KMS-11 (cell line): ENCODE data around the gene IL34.

Experiments used
- H2AFZ ChIP-seq: fragments of 200-600 bp; sonication (generic); 2 replicates; pipeline ENCODE4 v1.6.1; 2016; ENCODE audit warnings: antibody characterized with exemption, mixed run types, low read depth
- H3K27ac ChIP-seq: fragments of 200-600 bp; sonication (generic); 2 replicates; pipeline ENCODE4 v1.6.1; 2016; ENCODE audit warnings: mild to moderate bottlenecking, mixed run types
- H3K27me3 ChIP-seq: fragments of 200-600 bp; sonication (generic); 2 replicates; pipeline ENCODE4 v1.6.1; 2017; ENCODE audit warnings: mild to moderate bottlenecking, low read depth, mixed run types, moderate library complexity; ENCODE audit not compliant: insufficient read depth
- H3K36me3 ChIP-seq: fragments of 200-600 bp; sonication (generic); 2 replicates; pipeline ENCODE4 v1.6.1; 2017; ENCODE audit warnings: mild to moderate bottlenecking, mixed run types; ENCODE audit not compliant: insufficient read depth
- H3K4me1 ChIP-seq: fragments of 200-600 bp; sonication (generic); 2 replicates; pipeline ENCODE4 v1.6.1; 2016; ENCODE audit warnings: mild to moderate bottlenecking, low read depth, mixed run types; ENCODE audit not compliant: poor library complexity, severe bottlenecking
- H3K4me2 ChIP-seq: fragments of 200-600 bp; sonication (generic); 2 replicates; pipeline ENCODE4 v1.7.0; 2016; ENCODE audit warnings: mild to moderate bottlenecking, mixed run types
- H3K4me3 ChIP-seq: fragments of 200-600 bp; sonication (generic); IDR thresholded peaks from 2 replicates; pipeline ENCODE4 v1.6.1; 2017; ENCODE audit warnings: low read depth, low read length, mixed read lengths; ENCODE audit not compliant: insufficient read depth
- H3K79me2 ChIP-seq: fragments of 200-600 bp; sonication (generic); 2 replicates; pipeline ENCODE4 v1.6.1; 2016; ENCODE audit warnings: low read depth, mixed run types; ENCODE audit not compliant: insufficient read depth
- H3K9ac ChIP-seq: fragments of 200-600 bp; sonication (generic); 2 replicates; pipeline ENCODE4 v1.6.1; 2016; ENCODE audit warnings: mild to moderate bottlenecking, mixed run types
- H4K20me1 ChIP-seq: fragments of 200-600 bp; sonication (generic); 2 replicates; pipeline ENCODE4 v1.6.1; 2016; ENCODE audit warnings: mild to moderate bottlenecking, mixed run types; ENCODE audit not compliant: insufficient read depth
- TF ChIP-seq, protein P1 (sequence below): fragments of 200-600 bp; sonication (generic); conservative IDR thresholded peaks from 2 replicates; pipeline ENCODE4 v1.6.1; 2017; ENCODE audit warnings: low read depth, mild to moderate bottlenecking, antibody characterized with exemption, low read length, moderate library complexity, mixed read lengths

Gene IL34

DNA sequence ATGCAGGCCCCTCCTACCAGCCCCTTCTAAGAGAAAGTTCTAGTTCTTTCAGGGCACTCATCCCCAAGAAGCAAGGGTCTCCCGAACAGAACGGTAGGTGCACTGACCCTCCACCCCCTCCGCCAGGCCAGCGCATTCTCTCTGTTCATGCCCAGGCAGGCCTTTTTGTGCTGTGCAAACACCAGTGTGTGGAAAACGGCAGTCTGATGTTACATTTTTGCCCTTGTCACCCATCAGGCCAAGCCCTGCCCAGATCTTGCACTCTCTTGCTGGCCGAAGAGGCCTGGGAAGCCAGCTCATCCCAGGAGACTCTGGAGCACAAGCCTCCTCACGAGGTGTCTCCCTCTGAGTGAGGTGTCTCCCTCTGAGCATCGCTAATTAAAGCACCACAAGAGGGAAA, 55.6 kb downstream of the IL34 start:
- Histone ChIP-seq H3K27ac (no peak overlapping the region), H3K36me3 (no peaks in the 10 kb centered on the region), H3K4me1 (no peaks in the 10 kb centered on the region), H3K4me3 (no peak overlapping the region), H3K4me2 (no peak overlapping the region), H4K20me1 (no peaks in the 10 kb centered on the region), H2AFZ (no peak overlapping the region), H3K79me2 (no peaks in the 10 kb centered on the region), H3K27me3 (no peaks in the 10 kb centered on the region), H3K9ac (no peak overlapping the region)
- TF ChIP-seq, protein P1, sequence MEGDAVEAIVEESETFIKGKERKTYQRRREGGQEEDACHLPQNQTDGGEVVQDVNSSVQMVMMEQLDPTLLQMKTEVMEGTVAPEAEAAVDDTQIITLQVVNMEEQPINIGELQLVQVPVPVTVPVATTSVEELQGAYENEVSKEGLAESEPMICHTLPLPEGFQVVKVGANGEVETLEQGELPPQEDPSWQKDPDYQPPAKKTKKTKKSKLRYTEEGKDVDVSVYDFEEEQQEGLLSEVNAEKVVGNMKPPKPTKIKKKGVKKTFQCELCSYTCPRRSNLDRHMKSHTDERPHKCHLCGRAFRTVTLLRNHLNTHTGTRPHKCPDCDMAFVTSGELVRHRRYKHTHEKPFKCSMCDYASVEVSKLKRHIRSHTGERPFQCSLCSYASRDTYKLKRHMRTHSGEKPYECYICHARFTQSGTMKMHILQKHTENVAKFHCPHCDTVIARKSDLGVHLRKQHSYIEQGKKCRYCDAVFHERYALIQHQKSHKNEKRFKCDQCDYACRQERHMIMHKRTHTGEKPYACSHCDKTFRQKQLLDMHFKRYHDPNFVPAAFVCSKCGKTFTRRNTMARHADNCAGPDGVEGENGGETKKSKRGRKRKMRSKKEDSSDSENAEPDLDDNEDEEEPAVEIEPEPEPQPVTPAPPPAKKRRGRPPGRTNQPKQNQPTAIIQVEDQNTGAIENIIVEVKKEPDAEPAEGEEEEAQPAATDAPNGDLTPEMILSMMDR, result no peak

DNA sequence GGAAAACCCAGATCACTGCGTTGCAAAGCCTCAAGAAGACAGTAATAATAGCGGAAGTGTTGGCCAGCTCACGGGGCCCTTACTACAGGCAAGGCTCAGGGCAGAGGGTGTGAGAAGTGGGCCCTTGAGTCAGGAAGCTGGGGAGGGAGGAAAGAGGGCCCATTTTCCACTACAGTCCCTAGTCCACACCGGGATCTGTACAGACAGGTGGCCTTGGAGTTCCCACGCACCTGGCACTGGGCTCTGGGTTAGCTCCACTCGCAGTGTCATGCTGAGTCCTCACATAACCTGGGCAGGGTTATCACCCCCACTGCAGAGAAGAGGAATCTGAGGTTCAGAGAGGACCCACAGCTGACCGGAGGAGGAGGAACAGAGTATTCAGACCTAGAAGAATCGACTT, 56.3 kb downstream of the IL34 start:
- H2AFZ ChIP-seq, result no peak overlapping the region
- TF ChIP-seq, protein P1, result no peak
- no peak overlapping the region for H3K9ac ChIP-seq
- no peaks in the 10 kb centered on the region for H3K4me1 ChIP-seq
- H4K20me1 ChIP-seq, result no peaks in the 10 kb centered on the region
- no peaks in the 10 kb centered on the region for H3K36me3 ChIP-seq
- H3K27me3 ChIP-seq, result no peaks in the 10 kb centered on the region
- H3K4me3 ChIP-seq, result no peak overlapping the region
- H3K4me2 ChIP-seq, result no peak overlapping the region
- H3K79me2 ChIP-seq, result no peaks in the 10 kb centered on the region
- no peak overlapping the region for H3K27ac ChIP-seq

DNA sequence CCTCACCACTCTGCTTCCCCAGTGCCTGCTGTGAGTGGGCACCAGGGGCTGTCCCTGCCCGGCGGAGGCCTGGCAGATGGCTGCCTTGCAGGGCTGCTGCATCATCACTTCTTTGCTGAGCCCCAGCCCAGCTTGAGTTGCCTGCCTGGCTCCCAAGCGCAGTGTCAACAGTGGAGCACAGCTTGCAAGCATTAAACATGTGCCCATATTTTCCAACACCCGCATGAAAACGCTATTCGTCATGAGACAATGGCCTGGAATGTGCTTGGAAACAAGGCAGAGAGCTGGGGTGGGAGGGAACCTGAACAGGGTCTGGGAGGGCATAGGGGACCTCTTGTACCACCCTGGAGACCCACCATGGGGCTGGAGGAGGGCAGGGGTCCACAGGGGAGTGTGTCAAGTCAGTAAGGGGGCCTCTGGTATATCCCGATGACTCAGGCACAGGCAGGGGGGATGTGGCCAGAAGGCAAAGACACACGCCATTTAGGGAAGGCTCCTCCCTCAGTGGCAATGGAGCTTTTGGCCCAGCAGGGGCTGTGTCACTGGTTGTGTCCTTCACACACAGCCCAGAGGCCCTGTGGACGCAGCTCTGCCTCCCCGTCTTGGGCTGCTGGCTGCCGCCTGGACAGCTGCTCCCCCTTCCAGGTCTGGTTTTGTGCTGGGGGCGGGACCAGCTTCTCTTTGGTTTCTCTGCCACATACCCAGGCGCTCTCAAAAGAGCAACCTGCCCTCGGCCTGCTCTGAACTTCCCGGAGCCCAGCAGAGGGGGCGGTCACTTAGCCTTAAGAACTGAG, 56.9 kb downstream of the IL34 start:
- TF ChIP-seq, protein P1, result no peak
- Histone ChIP-seq H3K27me3 (no peaks in the 10 kb centered on the region), H4K20me1 (no peaks in the 10 kb centered on the region), H3K79me2 (no peaks in the 10 kb centered on the region), H3K4me3 (no peak overlapping the region), H3K9ac (no peak overlapping the region), H3K36me3 (no peaks in the 10 kb centered on the region), H3K4me2 (no peak overlapping the region), H3K4me1 (no peaks in the 10 kb centered on the region), H2AFZ (no peak overlapping the region), H3K27ac (no peak overlapping the region)

DNA sequence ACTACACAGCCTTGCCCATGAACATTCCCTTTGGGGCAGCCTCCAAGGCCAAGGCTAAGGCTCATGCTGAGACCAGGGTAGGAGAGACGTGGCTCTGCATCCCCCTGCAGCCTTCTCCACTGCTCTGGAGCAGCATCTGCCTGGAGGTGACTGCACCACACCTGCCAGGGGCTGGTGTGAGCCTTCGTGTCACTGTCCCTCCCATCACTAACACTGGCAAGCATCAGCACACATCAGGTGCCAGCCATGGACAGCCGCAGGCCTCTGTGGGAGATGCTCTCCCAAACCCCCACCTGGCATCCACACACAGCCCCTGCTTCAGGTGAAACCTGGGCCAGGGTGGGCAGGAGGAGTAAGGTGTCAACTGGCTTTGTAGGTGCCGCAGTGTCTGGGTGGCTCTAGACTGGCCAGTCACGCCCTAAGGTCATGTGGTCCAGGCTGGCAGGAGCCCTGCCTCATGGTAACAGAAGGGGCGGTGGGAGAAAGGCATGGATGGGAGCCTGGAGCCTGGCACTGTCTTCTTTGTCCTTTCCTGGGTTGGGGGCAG, 57.5 kb downstream of the IL34 start:
- Histone ChIP-seq H3K27me3 (no peaks in the 10 kb centered on the region), H3K4me1 (no peaks in the 10 kb centered on the region), H2AFZ (no peak overlapping the region), H3K36me3 (no peaks in the 10 kb centered on the region), H3K79me2 (no peaks in the 10 kb centered on the region), H3K27ac (no peak overlapping the region), H3K9ac (no peak overlapping the region), H3K4me2 (no peak overlapping the region), H4K20me1 (no peaks in the 10 kb centered on the region), H3K4me3 (no peak overlapping the region)
- TF ChIP-seq, protein P1, result no peak
